Neural cell (in vitro differentiated cells): ENCODE data around the gene LPAR6.

Experiments
- EZH2 ChIP-seq: fragments of 200-600, 300-800 bp; shearing (Covaris generic), sonication (generic); IDR thresholded peaks from 2 replicates; pipeline ENCODE4 v1.6.1; 2014; ENCODE audit warnings: antibody characterized with exemption, low read length, borderline replicate concordance, mild to moderate bottlenecking; ENCODE audit not compliant: insufficient read depth, poor library complexity, severe bottlenecking
- MXI1 ChIP-seq: fragments of 450-650 bp; conservative IDR thresholded peaks from 2 replicates; pipeline ENCODE4 v1.6.1; 2014; ENCODE audit warnings: antibody characterized with exemption, mild to moderate bottlenecking; ENCODE audit not compliant: poor library complexity, severe bottlenecking
- POLR2AphosphoS5 ChIP-seq: IDR thresholded peaks from 2 replicates; pipeline ENCODE4 v1.6.1; 2012
- RAD21 ChIP-seq: fragments of 450-650 bp; conservative IDR thresholded peaks from 2 replicates; pipeline ENCODE4 v1.6.1; 2014; ENCODE audit warnings: antibody characterized with exemption, mild to moderate bottlenecking, moderate library complexity
- SMC3 ChIP-seq: fragments of 450-650 bp; conservative IDR thresholded peaks from 2 replicates; pipeline ENCODE4 v1.6.1; 2014; ENCODE audit warnings: antibody characterized with exemption, mild to moderate bottlenecking, moderate library complexity; ENCODE audit not compliant: poor library complexity
- TF ChIP-seq, protein P1 (sequence below): fragments of 450-650 bp; IDR thresholded peaks from 2 replicates; pipeline ENCODE4 v1.5.1; 2014; ENCODE audit warnings: antibody characterized with exemption, mild to moderate bottlenecking, moderate library complexity; ENCODE audit not compliant: poor library complexity, severe bottlenecking
- TF ChIP-seq, protein P2 (sequence below): IDR thresholded peaks from 2 replicates; pipeline ENCODE4 v1.6.1; 2012; ENCODE audit warnings: borderline replicate concordance

DNA sequence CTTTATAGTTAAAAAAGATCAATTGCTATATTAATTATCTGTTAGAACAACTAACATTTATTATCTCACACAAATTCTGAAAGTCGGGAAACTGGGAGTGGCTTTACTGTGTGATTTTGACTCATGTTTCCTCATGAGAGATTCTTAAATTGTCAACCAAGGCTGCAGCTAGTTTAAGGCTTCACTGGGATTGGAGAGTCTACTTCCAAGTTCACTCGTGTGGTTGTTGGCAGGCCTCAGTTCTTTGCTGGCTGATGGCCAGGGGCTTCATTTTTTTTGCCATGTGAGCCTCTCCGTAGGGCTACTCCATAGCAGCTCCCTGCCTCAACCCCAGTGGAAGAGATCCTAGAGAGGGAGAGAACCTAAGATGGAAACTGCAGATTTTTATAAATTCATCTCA, 24.5 kb upstream of the LPAR6 start:
- TF ChIP-seq EZH2 = no peak
- TF ChIP-seq POLR2AphosphoS5 = no peak
- TF ChIP-seq, protein P1, sequence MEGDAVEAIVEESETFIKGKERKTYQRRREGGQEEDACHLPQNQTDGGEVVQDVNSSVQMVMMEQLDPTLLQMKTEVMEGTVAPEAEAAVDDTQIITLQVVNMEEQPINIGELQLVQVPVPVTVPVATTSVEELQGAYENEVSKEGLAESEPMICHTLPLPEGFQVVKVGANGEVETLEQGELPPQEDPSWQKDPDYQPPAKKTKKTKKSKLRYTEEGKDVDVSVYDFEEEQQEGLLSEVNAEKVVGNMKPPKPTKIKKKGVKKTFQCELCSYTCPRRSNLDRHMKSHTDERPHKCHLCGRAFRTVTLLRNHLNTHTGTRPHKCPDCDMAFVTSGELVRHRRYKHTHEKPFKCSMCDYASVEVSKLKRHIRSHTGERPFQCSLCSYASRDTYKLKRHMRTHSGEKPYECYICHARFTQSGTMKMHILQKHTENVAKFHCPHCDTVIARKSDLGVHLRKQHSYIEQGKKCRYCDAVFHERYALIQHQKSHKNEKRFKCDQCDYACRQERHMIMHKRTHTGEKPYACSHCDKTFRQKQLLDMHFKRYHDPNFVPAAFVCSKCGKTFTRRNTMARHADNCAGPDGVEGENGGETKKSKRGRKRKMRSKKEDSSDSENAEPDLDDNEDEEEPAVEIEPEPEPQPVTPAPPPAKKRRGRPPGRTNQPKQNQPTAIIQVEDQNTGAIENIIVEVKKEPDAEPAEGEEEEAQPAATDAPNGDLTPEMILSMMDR = no peak
- TF ChIP-seq, protein P2, sequence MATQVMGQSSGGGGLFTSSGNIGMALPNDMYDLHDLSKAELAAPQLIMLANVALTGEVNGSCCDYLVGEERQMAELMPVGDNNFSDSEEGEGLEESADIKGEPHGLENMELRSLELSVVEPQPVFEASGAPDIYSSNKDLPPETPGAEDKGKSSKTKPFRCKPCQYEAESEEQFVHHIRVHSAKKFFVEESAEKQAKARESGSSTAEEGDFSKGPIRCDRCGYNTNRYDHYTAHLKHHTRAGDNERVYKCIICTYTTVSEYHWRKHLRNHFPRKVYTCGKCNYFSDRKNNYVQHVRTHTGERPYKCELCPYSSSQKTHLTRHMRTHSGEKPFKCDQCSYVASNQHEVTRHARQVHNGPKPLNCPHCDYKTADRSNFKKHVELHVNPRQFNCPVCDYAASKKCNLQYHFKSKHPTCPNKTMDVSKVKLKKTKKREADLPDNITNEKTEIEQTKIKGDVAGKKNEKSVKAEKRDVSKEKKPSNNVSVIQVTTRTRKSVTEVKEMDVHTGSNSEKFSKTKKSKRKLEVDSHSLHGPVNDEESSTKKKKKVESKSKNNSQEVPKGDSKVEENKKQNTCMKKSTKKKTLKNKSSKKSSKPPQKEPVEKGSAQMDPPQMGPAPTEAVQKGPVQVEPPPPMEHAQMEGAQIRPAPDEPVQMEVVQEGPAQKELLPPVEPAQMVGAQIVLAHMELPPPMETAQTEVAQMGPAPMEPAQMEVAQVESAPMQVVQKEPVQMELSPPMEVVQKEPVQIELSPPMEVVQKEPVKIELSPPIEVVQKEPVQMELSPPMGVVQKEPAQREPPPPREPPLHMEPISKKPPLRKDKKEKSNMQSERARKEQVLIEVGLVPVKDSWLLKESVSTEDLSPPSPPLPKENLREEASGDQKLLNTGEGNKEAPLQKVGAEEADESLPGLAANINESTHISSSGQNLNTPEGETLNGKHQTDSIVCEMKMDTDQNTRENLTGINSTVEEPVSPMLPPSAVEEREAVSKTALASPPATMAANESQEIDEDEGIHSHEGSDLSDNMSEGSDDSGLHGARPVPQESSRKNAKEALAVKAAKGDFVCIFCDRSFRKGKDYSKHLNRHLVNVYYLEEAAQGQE = no peak
- no peak for TF ChIP-seq RAD21
- TF ChIP-seq MXI1 = no peak
- no peak for TF ChIP-seq SMC3
